ENCODE results near the gene RASSF1.

DNA sequence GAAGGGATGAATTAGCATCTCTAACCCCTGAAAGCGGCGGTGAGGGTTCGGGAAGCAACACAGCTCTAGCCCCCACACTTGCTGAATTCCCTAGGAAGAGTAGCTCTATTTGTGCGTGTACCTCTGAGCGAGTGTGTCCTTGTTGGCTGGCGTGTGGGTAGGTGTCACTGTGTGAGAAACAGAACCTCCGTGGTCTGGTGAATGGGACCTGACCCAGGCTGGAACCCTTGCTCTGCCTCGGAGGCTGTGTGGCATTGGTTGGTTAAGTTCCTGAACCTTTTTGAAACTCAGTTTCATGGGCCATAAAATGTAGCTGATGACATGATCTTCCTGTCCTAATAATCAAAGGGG, 19.1 kb upstream of the RASSF1 start:
- TF ChIP-seq CTCF (conservative IDR thresholded peaks at IDR 0.05; ENCODE audit: low read depth, low read length) (no peak), EZH2phosphoT487 (IDR thresholded peaks at IDR 0.05; ENCODE audit: borderline replicate concordance, low read length) (no peak)

Data from PC-3 (cell line).